CD4-positive, alpha-beta T cell treated with Interferon gamma for 1 hour (primary cell): ENCODE results near the gene CNOT9.

Experiments
- DNase-seq: peaks from one replicate; pipeline ENCODE4 v3.0.0-alpha.2; 2020

The CNOT9 gene

GRCh38 chr2:218578272-218578877 is 9.7 kb downstream of the CNOT9 start:
- no peak for DNase-seq

- no peak for DNase-seq
Measured at GRCh38 chr2:218582076-218582475, 13.4 kb downstream of the CNOT9 start.

GRCh38 chr2:218583983-218584850 is 15.6 kb downstream of the CNOT9 start:
- no peak for DNase-seq

- no peak for DNase-seq
Measured at GRCh38 chr2:218585541-218585940, 16.9 kb downstream of the CNOT9 start.

DNA sequence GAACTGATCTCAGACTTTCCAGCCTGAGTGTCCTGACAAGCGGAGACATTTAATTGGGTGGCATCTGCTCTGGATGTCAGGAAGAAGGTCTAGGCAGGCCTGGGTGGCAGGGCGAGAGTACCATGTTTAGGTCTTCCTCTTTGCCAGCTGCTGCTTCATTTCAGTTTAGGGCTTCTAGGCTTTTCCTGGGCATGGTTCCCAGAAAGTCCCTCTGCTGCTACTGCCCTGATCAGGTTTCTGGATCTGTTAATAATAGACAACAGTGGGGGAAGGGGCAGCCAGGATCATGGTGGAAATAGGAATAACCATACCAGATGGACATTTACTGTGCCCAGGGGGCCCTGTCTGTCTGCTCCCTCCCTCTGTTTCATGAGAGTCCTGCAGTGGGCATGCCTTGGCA is 36.8 kb downstream of the CNOT9 start:
- no peak for DNase-seq

GRCh38 chr2:218607436-218608115 is 38.9 kb downstream of the CNOT9 start, which contains the start of gene PLCD4:
Gene PLCD4, plus strand, starts transcription at chr2:218607899. Its CDS starts 7,841 bp downstream, at chr2:218615740.
- no peak for DNase-seq

- no peak for DNase-seq
Measured at GRCh38 chr2:218615868-218616315, 47.3 kb downstream of the CNOT9 start.

DNA sequence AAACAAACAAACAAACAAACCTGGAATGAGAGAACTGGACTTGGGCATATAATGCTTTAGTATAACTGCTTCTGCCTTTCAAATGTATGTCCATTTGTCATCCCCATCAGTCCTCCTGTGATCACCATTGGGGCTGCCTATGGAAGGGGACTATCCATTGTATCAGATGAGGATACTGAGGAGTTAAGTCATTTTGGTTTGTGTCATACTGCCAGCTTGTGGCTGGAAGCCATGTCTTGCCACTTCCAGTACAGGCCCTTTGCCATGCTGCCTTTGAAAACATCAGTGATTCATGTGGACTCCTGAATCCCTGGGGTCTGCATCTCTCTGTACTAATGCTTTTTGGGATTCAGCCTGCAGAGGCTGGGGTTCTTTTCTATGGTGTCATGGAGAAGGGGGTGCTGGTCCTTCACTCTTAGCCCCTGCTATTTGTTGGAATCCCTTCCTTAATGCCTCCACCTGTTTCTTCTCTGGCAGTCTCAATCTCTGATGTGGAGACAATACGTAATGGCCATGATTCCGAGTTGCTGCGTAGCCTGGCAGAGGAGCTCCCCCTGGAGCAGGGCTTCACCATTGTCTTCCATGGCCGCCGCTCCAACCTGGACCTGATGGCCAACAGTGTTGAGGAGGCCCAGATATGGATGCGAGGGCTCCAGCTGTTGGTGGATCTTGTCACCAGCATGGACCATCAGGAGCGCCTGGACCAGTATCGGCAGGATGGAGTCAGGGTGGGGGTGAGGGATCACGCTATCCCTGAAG is 49.6 kb downstream of the CNOT9 start:
- no peak for DNase-seq

DNA sequence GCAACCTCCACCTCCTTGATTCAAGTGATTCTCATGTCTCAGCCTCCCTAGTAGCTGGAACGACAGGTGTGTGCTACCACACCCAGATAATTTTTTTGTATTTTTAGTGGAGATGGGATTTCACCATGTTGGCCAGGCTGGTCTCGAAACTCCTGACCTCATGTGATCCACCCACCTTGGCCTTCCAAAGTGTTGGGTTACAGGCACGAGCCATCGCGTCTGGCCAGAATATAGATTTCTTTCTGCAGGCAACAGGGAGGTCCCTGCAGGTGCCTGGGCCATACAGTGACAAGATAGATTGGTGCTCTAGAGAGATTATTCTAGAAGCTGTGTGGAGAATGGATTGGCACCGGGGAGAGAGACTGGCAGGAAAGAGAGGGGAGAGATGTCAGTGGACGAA is 52.4 kb downstream of the CNOT9 start:
- DNase-seq, result no peak

DNA sequence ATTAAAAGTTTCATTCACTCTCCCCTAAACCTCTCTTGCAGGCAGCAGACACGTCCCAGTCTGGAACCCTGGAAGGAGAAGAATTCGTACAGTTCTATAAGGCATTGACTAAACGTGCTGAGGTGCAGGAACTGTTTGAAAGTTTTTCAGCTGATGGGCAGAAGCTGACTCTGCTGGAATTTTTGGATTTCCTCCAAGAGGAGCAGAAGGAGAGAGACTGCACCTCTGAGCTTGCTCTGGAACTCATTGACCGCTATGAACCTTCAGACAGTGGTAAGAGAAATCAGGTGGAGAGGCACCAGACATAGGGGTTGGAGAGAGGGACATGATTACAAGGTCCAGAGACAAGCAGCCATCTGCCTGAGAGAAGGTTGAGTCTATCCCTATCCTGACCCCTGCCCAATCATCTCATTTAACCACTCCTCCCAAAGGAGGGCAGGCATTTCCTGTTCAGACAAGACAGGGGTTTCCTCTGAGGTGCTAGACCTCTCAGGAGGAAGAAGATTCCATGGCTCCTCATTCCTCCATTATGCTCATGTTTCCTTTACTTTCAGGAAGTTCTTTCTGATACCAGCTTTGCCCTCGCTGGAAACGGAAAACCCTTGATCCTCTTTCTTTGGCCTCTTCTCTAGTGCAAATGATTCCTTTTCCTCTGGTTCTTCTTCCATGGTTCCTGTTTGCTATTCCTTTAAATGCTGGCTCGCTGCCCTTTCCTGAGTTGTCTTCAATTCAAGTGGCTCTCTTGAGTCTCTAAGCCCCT is 54.1 kb downstream of the CNOT9 start:
- no peak for DNase-seq

GRCh38 chr2:218623366-218623705 is 54.7 kb downstream of the CNOT9 start:
- DNase-seq, result no peak

GRCh38 chr2:218626369-218626768 is 57.7 kb downstream of the CNOT9 start:
- no peak for DNase-seq

- DNase-seq, result no peak
Measured at GRCh38 chr2:218627939-218628338, 59.3 kb downstream of the CNOT9 start.

DNA sequence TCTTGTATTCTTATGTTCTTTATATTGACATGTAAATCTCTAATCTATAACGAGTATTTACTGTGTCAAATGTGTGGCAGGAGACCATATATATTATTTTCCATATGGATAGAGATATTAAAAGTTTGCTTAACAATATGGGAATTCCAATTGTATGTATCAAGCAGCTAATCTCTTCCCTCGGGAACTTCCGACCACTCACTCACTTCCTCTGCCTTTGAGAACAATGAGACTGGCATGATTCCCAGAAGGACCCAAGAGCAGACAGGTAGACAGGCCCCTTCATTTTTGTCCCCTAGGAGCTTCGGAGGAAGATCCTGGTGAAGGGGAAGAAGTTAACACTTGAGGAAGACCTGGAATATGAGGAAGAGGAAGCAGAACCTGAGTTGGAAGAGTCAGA is 63.2 kb downstream of the CNOT9 start:
- DNase-seq, result no peak

DNA sequence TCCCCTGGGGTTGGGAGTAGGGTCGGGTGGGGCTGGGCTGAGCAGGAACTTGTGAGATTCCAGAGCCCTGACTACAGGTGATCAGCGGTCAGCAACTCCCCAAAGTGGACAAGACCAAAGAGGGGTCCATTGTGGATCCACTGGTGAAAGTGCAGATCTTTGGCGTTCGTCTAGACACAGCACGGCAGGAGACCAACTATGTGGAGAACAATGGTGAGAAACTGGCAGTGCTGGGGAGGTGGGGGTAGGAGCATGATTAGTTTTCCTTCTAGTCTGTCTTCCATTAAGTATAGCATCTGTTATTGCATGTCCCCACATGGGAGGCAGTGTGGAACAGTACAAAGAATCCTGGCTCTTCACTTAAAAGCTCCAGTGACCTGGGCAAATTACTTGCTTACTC is 67.1 kb downstream of the CNOT9 start:
- DNase-seq, result no peak

- no peak for DNase-seq
Measured at GRCh38 chr2:218638372-218638771, 69.7 kb downstream of the CNOT9 start.

DNA sequence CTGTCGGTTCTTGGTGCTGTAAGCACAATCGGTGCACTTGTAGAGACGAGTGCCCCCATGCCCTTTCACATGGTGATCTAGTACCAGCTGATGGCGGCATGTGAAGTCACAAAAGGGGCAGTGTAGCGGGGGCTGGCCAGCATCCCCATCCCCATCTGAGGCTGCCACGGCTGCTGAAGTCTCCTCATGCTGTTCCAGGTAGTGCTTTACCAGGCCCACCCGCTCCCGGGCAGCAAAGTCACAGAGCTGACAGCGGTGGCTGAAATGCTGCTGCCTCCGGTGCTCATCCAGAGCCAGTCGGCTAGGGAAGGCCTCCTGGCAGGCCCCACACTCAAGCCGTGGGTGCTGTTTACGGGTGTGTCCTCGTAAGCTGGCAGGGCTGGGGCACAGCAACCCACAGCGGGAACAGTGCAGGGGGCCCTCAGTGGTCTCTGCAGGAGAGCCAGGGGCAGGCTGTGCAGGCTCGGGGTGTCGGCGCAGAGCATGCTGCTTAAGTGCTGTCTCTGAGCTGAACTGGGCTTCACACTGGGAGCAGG is 73.5 kb downstream of the CNOT9 start:
- no peak for DNase-seq

DNA sequence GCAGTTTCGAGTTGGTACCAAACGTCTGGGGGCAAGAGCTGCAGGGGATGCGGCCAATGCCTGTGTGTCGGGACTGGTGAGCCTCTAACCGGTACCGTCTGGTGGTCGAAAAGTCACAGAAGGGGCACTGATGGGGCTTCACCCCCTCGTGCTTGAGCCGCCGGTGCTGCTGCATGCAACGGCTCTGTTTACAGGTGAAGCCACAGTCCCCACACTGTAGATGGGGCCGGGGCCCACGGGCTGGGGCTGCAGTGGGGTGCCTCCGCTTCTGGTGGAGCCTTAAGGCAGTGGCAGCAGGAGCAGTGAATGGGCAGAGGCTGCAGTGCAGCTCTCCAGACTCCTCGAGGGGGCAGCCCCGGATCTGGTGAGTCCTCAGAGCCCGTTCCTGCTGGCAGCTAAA is 74.1 kb downstream of the CNOT9 start:
- DNase-seq, result no peak

GRCh38 chr2:218643751-218644310 is 75.2 kb downstream of the CNOT9 start:
- no peak for DNase-seq

DNA sequence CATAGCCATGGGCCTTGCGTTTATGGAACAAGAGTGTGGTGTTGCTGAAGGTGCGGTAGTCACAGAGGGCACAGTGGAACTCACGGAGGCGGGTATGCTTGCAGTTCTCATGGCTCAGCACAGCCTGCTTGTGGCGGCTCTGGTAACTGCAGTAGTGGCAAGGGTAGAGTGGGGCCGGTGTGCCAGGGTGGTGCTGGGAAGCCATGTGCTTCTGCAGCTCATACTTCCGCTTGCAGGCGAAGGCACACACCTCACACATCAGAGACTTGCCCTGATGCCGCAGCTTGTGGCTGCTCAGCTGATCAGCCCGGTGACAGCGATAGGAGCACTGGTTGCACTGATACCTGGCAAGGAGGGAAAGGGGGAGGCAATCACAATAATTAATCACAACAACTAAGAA is 76.1 kb downstream of the CNOT9 start:
- DNase-seq, result no peak

GRCh38 chr2:218645126-218645525 is 76.5 kb downstream of the CNOT9 start:
- DNase-seq, result no peak
